NCI-H2227 (cell line): ENCODE measurements around the gene RPS25.
"Not testable (repeated sequence)": the region's sequence is repeated elsewhere in the genome, so short reads cannot be mapped to it uniquely, and the experiment has no call there.

Source experiments
- DNase-seq: peaks from one replicate; lab custom pipeline; 2025; ENCODE audit not compliant: unreplicated experiment; lab: John Stamatoyannopoulos, UW

RPS25 gene

DNA sequence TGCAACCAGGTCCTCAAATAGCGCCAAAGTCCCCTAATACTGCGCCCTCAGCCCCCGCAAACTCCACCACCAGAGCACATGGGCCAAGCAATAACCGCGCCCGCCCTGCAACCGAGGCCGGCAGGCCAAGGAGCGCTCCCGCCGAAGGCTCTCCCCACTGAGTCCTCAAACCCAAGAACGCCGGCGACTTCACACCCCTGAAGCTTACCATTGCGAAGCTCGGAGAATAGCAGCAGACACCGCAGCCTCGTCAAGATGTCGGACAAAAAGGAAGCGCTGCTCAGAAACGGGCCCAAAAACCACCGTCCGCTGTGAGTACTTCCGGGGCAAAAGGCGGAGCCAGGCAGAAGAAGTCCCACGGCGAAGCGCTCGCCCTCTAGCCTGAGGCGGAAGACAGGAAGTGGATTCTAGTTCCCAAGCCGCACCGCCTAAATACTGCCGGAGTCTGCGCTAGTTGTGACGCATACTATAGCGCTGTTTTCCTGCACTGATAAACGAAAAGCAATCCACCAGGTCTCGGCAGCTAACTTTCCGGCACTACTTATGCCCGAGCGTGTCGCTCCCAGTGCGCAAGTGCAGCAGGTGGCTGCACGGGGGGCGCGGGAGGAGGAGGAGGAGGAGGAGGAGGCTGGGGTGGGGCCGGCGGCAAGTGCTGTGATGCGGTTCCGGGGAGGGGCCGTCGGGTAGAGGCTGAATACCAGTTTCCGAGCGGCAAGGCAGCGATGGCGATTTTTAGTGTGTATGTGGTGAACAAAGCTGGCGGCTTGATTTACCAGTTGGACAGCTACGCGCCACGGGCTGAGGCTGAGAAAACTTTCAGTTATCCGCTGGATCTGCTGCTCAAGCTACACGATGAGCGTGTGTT is at the start of gene RPS25, which contains the start of gene TRAPPC4:
Gene RPS25, minus strand, starts transcription at position 270 of the 865 bp plus-strand sequence. Its CDS starts 59 bp downstream, at position 211.
Gene TRAPPC4, plus strand, starts transcription at position 693 of the 865 bp plus-strand sequence. Its CDS starts 30 bp downstream, at position 723.
- DNase-seq = peak; percentile 93

DNA sequence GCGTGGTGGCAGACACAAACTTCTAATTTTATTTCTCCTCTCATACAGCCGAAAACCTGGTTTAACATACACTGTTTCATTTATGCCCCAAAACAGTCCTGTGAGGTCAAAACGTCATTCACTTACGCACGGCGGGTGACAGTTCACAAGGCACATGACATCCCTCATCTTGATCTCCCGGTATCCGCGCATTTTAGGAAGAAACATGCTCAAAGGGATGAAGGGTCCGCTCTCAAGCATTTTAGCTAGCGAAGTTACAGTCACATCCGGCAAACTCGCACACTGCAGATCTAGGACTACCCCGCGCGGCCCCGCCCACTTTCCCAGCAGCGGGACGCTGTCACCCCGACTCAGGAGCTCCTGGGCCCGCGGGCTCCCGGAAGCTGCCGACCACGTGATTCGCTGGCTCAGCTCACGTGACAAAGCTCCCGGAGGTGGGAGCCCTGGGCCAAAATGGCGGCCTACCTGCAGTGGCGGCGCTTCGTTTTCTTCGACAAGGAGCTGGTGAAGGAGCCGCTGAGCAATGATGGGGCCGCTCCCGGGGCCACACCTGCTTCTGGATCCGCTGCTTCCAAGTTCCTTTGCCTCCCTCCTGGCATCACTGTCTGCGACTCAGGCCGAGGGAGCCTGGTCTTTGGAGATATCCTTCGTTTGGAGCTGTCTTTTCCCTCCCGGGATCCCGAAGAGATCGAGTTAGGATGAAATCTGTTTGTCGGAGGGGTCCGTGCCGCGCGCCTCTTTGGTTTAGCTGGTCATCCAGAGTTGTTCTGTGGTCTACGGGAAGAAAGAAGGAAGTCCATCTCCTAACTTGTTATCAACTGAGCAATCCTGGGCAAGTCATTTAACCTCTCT is 49.5 kb upstream of the RPS25 start, which contains the start of gene VPS11:
Gene VPS11, plus strand, starts transcription at position 448 of the 852 bp plus-strand sequence. Its CDS starts 6 bp downstream, at position 454.
- peak; percentile 93 for DNase-seq

DNA sequence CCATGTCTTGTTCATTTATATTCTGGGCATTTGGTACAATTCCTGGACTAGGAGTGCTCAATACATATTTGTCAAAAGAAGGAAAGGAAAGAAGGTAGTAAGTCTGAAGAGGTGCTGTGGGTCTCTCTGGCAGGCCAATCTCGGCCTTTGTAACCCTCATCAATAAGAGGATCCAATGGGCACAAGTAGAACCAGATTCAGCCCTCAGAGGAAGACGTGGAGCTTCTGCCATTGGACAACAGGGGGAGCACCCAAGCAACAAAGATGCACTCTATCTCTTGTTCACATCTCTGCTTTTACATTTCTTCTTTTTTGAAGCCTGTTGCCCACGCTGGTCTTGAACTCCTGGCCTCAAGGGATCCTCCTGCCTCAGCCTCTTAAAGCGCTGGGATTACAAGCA is 47.2 kb upstream of the RPS25 start:
- DNase-seq = peak; percentile 41

DNA sequence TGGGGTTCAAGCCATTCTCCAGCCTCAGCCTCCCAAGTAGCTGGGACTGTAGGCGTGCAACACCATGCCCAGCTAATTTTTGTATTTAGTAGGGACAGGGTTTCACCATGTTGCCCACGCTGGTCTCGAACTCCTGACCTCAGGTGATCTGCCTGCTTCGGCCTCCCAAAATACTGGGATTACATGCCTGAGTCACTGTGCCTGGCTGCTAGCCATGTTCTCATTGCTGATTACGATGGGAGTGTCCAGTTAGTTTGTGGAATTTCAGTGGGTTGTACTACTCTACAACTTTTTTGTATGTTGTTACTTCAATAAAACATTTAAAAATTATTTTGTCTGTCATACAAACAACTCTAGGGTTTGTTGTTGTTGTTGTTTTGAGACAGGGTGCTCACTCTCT is 44.6 kb upstream of the RPS25 start:
- DNase-seq = no peak

- DNase-seq = no peak
Observed at GRCh38 chr11:119061256-119061655, 43.1 kb upstream of the RPS25 start.

DNA sequence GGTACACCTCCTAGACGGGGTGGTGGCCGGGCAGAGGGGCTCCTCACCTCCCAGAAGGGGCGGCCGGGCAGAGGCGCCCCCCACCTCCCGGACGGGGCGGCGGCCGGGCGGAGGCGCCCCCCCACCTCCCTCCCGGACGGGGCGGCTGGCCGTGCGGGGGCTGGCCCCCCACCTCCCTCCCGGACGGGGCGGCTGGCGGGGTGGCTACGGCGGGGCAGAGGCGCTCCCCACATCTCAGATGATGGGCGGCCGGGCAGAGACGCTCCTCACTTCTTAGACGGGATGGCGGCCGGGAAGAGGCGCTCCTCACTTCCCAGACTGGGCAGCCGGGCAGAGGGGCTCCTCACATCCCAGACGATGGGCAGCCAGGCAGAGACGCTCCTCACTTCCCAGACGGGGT is 41.0 kb upstream of the RPS25 start:
- DNase-seq = not testable (repeated sequence)

DNA sequence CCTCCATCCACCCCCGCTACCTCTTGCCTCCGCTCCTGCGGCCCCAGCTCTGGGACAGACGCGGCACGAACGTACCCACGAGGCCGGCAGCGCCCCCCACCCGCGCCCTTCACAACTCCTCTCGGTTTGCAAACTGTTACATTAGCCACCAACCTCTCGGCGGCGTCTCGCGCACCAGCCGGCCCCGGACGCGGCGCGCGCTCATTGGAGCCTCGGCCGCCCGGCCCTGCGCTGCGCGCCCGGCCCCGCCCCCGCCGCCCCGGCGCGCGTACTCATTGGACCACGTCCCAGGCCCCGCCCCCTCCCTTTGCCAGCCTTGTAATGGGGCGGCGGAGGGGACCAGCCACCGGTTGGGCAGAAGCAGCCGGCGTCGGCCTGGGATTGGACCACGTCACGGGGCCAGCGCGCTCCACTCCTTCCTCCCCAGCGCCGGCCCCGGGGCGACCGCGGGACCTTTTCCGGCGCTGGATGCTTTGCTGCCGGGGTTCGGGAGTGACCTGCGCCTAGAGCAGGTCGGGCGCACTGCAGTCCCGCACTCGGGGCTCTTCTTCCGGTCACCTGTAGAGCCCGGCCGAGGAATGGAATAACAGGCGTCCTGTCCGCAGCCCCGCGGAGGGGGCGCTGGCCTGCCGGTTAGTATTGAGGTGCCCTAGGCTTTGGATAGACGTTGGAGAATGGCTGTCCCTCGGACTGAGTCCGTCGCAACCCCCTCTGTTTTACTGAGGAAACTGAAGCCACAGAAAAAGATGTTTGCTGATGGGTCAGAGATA is 39.0 kb upstream of the RPS25 start, which contains the start of gene HYOU1:
Gene HYOU1, minus strand, starts transcription at position 206 of the 770 bp plus-strand sequence. CDS start 1,045 bp downstream, outside the sequence.
- peak; percentile 95 for DNase-seq

DNA sequence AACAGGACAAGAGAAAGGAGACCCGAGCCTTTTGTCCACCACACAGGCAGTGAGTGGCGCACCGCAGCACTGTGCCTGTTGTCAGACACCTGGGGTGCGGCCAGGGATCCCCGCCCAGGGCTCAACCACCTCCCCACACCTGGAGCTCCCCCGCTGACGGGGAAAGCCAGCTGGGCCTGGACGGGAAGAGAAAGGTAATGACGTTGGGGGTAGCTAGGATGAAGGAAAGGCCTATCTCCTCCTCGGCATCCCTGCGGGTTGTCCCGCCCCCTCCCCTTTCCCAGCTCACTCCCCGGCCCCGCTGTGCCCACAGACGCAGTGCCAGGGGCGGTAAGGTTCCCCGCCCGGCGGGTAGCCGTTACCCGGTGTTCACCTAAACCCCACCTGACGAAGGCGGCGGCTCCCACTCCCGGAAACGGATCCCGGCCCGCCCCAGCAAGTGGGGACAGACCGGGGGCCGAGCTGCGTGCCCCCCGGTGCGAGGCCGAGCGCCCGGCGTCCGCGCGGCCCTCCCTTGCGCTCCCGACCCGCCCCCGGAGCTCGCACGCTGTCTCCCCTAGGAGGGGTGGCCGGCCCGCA is 38.4 kb upstream of the RPS25 start:
- peak; percentile 42 for DNase-seq

GRCh38 chr11:119055901-119056300 is 37.8 kb upstream of the RPS25 start:
- DNase-seq = no peak

DNA sequence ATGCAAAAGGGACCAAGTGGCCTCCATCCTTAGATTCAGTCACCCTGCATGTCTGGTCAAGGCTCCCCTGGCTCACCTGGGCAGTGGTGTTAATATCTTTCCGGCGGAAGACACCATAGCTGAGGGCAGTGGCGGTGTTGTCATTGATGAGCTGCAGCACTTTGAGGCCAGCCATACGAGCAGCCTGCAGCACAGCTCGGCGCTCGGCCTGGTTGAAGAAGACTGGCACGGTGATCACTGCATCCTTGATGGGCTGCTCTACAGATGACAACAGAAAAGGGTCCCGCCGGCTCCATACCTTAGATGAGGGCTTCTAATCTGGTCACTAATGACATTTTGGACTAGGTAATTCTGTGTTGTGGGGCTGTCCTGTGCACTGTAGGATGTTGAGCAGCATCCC is 36.3 kb upstream of the RPS25 start:
- no peak for DNase-seq

DNA sequence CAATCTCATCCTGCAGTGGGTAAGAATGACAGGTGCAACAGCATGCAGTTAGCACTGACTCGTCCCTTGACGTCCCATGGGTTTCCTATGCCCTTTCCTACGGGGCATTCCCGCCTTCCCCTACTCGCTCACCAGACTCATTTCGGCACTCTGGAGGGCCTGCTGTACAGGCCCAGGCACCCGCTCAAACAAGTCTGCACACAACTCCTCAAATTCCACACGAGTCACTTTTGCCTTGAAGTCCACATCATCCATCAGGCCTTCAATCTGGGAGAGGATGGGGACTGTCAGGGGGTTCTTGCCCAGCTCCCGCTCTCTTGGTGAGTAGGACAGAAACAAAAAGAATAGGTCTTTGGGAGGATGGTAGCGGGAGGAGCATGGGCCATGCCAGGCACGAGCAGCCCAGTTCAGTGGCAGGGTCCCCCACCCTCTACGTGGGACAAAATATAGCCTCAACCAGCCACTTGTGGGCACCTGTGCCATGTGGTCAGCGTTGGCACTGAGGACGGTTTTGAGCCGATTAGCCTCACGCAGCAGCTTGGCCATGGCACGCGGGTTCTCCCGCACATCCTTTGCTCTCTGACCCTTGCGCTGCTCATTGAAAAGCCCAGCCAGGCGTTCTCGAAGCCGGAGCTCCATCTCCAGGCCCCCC is 34.1 kb upstream of the RPS25 start:
- DNase-seq = no peak

GRCh38 chr11:119051440-119052162 is 33.5 kb upstream of the RPS25 start:
- DNase-seq = no peak

- no peak for DNase-seq
Observed at GRCh38 chr11:119049081-119049480, 30.9 kb upstream of the RPS25 start.

GRCh38 chr11:119048644-119049043 is 30.5 kb upstream of the RPS25 start:
- DNase-seq = no peak

- no peak for DNase-seq
Observed at GRCh38 chr11:119047205-119047604, 29.1 kb upstream of the RPS25 start.

DNA sequence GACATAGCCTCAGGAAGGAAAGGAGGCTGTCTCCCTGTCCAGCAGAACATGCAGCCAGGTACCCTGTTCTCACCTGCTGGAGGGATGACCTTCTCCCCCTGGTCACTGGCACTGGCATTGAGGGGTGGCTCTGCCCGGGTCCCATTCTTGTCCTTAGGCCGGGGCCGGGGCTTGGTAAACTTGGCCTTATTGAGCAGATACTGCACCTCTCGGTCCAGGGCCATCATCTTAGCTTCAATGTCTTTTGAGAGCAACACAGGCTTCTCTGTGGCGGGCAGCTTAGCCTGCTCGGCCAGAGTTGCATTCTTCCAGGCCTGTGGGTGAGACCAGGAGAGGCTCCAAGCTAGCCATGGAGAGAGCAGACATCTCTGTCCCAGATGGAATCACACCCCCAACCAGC is 28.3 kb upstream of the RPS25 start:
- no peak for DNase-seq

- no peak for DNase-seq
Observed at GRCh38 chr11:119044708-119045107, 26.6 kb upstream of the RPS25 start.

DNA sequence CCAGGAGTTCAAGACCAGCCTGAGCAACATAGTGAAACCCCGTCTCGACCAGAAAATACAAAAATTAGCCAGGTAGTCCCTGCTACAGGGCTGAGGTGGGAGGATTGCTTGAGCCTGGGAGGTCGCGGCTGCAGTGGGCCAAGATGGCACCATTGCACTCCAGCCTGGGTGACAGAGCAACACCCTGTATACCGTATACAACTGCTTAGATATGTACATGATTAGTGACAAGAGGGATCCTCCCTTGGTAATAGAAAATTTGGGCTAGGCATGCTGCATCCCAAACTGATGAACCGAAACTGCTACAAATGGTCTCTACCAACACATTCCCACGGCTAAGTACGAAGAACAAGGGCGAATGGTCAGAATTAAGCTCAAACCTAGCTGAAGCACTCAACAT is 24.8 kb upstream of the RPS25 start:
- no peak for DNase-seq

- DNase-seq = no peak
Observed at GRCh38 chr11:119041821-119042514, 23.8 kb upstream of the RPS25 start.
